A673 (cell line): ENCODE measurements around the gene ATP4A.

ENCODE experiments used
- CTCF ChIP-seq: fragments of 300-800, 200-600 bp; sonication (generic); conservative IDR thresholded peaks from 2 replicates; pipeline ENCODE4 v1.5.1; 2017; ENCODE audit warnings: low read depth, mild to moderate bottlenecking, antibody characterized with exemption, low read length, moderate library complexity, mixed read lengths
- EZH2 ChIP-seq: fragments of 200-600 bp; sonication (generic); IDR thresholded peaks from 2 replicates; pipeline ENCODE4 v1.6.1; 2017; ENCODE audit warnings: borderline replicate concordance, low read depth, mild to moderate bottlenecking, mixed read lengths, antibody characterized with exemption, low read length; ENCODE audit not compliant: poor library complexity, severe bottlenecking

GRCh38 chr19:35587321-35587720 lies 23.9 kb upstream of the ATP4A start:
- no peak for TF ChIP-seq CTCF
- TF ChIP-seq EZH2, result no peak
